ENCODE measurements around the gene WRAP73. TPM values are rescaled to one million over a fixed set of nuclear protein-coding genes. Genes with fewer than 3 reads are reported as not detected.

Gene WRAP73
- total RNA-seq, 1 experiment from 2014 or later: 41.2 TPM

DNA sequence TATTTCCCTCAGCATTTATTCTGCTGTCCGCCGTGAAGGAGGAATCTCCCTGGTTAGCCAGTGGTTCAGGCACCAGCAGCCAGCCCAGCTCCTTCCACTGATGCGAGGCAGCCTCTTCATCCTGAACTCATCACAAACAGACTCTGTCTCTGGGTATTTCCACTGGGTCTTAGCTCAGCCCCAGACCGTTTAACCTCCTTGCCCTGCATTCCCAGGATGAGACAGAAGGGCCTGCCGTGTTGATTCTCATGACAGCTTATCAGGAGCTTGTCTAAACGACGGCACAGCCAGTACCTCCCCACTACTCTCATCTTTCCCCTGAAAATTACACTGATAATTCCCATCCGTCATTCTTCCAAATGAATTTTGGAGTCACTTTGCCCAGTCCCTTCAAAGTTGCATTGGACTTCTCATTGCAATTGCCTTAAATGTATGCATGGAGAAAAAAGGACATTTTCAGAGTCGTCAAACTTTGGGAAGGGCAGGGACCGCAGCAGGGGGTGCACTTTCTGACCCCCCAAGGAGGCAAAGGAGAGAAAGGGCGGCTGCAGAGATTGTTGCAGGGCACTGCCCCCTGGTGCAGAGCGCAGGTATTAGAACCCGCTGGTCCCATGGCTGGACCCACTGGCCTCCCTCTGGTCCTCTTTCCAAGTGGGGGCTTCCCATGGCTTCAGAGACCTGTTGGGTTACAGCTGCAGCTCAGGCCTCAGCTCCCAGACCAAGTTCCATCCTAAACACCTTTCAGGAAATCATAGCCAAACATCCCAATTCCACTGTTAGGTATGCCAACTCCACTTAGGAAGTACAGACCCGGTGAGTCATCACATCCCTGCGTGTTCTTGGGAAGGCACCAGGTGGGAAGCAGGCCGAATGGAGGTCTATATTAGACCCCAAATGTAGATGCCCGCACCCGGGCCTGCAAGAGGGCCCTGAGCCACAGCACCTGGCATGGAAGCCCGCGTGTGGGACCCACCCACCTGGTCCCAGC is 34.9 kb downstream of the WRAP73 start:
- Histone ChIP-seq H3K36me3 (ENCODE audit: insufficient read depth, low read length, poor library complexity, severe bottlenecking) (no peaks in the 10 kb centered on the region), H3K9me3 (ENCODE audit: low read depth, low read length, poor library complexity, severe bottlenecking) (no peaks in the 10 kb centered on the region), H3K4me3 (ENCODE audit: low read depth, low read length, poor library complexity, severe bottlenecking) (no peak overlapping the region), H3K4me1 (ENCODE audit: insufficient read depth, low read length, poor library complexity, severe bottlenecking) (peaks cover 5% of the 10 kb centered on the region), H3K27me3 (replicated peaks; ENCODE audit: insufficient read depth, low read depth, low read length, poor library complexity) (no peaks in the 10 kb centered on the region), H3K27ac (ENCODE audit: low read depth, low read length, poor library complexity, severe bottlenecking) (no peak overlapping the region)
- DNase-seq (ENCODE audit: low spot score): peak; percentile 16
- BruUV-seq (replicated peaks): no TSS peak
- CTCF ChIA-PET: interaction anchor here (0.5 to 0.9 kb wide), 2 partner anchors 162 to 1067 kb away, joined by 3 to 5 read pairs; no protein-coding TSS in a partner anchor
- intact Hi-C loops (cut with micrococcal nuclease; ENCODE audit: unreplicated experiment): no loop called here
- POLR2A ChIA-PET (ENCODE audit: low non-redundant PET): no interaction called here
- TF ChIP-seq, protein P1, sequence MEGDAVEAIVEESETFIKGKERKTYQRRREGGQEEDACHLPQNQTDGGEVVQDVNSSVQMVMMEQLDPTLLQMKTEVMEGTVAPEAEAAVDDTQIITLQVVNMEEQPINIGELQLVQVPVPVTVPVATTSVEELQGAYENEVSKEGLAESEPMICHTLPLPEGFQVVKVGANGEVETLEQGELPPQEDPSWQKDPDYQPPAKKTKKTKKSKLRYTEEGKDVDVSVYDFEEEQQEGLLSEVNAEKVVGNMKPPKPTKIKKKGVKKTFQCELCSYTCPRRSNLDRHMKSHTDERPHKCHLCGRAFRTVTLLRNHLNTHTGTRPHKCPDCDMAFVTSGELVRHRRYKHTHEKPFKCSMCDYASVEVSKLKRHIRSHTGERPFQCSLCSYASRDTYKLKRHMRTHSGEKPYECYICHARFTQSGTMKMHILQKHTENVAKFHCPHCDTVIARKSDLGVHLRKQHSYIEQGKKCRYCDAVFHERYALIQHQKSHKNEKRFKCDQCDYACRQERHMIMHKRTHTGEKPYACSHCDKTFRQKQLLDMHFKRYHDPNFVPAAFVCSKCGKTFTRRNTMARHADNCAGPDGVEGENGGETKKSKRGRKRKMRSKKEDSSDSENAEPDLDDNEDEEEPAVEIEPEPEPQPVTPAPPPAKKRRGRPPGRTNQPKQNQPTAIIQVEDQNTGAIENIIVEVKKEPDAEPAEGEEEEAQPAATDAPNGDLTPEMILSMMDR (conservative IDR thresholded peaks at IDR 0.05; ENCODE audit: low read depth, low read length): peak; percentile 61
- TF ChIP-seq EZH2 (IDR thresholded peaks at IDR 0.05; ENCODE audit: borderline replicate concordance, low read depth, low read length, poor library complexity, severe bottlenecking): no peak

DNA sequence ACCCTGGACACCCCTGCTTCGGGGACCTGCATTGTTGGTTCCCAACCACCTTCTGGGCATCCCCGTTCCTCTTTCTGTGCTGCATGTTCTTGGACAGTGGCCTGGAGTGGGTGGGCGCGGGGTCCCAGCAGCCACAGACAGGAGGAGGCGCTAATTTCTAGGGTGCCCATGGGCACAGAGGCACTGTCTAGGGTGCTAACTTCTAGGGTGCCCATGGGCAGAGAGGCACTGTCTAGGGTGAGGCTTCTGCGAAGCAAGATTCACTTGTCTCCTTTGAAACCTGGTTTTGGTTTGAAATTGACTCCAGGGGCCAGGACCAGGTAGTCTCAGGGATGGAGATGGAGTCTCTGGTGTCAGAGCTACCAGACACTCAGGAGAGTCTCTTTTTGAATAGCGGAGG is 37.8 kb downstream of the WRAP73 start:
- no peak for DNase-seq (ENCODE audit: low spot score)
- peak overlapping the region; percentile 65 for H3K4me3 ChIP-seq (ENCODE audit: low read depth, low read length, poor library complexity, severe bottlenecking)
- intact Hi-C loops (cut with micrococcal nuclease; ENCODE audit: unreplicated experiment): no loop called here
- peaks cover 8% of the 10 kb centered on the region for H3K4me1 ChIP-seq (ENCODE audit: insufficient read depth, low read length, poor library complexity, severe bottlenecking)
- ChIA-PET CTCF (no interaction called here), POLR2A (ENCODE audit: low non-redundant PET) (no interaction called here)
- H3K9me3 ChIP-seq (ENCODE audit: low read depth, low read length, poor library complexity, severe bottlenecking): no peaks in the 10 kb centered on the region
- H3K27me3 ChIP-seq (replicated peaks; ENCODE audit: insufficient read depth, low read depth, low read length, poor library complexity): no peaks in the 10 kb centered on the region
- no peak overlapping the region for H3K27ac ChIP-seq (ENCODE audit: low read depth, low read length, poor library complexity, severe bottlenecking)
- TF ChIP-seq, protein P1 (conservative IDR thresholded peaks at IDR 0.05; ENCODE audit: low read depth, low read length): no peak
- TF ChIP-seq EZH2 (IDR thresholded peaks at IDR 0.05; ENCODE audit: borderline replicate concordance, low read depth, low read length, poor library complexity, severe bottlenecking): no peak
- no TSS peak for BruUV-seq (replicated peaks)
- H3K36me3 ChIP-seq (ENCODE audit: insufficient read depth, low read length, poor library complexity, severe bottlenecking): no peaks in the 10 kb centered on the region

DNA sequence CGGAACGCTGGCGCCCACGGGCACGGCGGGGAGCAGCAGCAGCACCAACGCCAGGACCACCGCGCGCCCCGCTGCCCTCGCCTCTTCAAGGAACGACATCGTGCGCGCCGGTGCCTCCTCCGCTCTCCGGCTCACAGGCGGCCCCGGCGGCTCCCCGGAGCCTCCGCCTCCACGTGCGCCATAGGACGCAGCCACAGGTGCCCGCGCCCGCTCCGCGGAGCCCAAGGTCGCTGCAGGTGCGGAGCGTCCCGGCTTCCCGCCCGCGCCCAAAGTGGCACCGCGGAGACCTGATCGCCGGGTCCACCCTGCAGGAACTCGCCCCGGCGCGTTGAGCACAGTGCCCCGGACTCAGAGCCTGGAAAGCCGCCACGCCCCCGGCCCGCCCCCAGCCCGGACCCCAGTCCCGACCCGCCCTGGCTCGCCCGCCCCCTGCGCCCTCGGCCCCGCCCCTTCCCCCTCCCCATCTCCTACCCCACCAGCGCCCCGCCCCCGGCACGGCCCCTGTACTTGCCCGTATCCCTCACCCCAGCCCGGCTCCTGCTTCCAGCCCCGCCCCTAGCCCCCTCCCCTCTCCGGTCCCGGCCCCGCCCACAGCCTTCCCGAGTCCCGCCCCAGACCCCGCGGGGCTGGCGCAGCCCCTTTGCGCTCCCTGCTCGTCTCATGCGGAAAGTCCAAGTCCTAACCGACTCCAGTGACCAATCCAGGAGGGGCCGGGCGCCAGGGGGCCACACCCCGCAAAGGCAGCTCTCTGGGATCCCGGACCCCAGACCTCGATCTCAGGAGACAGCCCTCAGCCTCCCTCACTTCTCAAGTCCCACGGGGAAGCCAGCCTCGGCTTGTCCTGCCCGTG is 38.5 kb downstream of the WRAP73 start, which contains the start of gene MEGF6:
TSS of gene MEGF6 (minus strand) at position 339 of the 850 bp plus-strand sequence. CDS start at position 99, 240 bp downstream.
- no peaks in the 10 kb centered on the region for H3K9me3 ChIP-seq (ENCODE audit: low read depth, low read length, poor library complexity, severe bottlenecking)
- TF ChIP-seq, protein P1 (conservative IDR thresholded peaks at IDR 0.05; ENCODE audit: low read depth, low read length): no peak
- no peak for TF ChIP-seq EZH2 (IDR thresholded peaks at IDR 0.05; ENCODE audit: borderline replicate concordance, low read depth, low read length, poor library complexity, severe bottlenecking)
- intact Hi-C loops (cut with micrococcal nuclease; ENCODE audit: unreplicated experiment): no loop called here
- H3K4me3 ChIP-seq (ENCODE audit: low read depth, low read length, poor library complexity, severe bottlenecking): peak within 1 kb of the TSS; percentile 65
- POLR2A ChIA-PET (ENCODE audit: low non-redundant PET): no interaction called here
- DNase-seq (ENCODE audit: low spot score): peak; percentile 89
- peaks cover 8% of the 10 kb centered on the region for H3K4me1 ChIP-seq (ENCODE audit: insufficient read depth, low read length, poor library complexity, severe bottlenecking)
- peak within 1 kb of the TSS; percentile 49 for H3K27ac ChIP-seq (ENCODE audit: low read depth, low read length, poor library complexity, severe bottlenecking)
- BruUV-seq (replicated peaks): no TSS peak
- H3K27me3 ChIP-seq (replicated peaks; ENCODE audit: insufficient read depth, low read depth, low read length, poor library complexity): no peaks in the 10 kb centered on the region
- no peaks in the 10 kb centered on the region for H3K36me3 ChIP-seq (ENCODE audit: insufficient read depth, low read length, poor library complexity, severe bottlenecking)
- CTCF ChIA-PET: no interaction called here
